GM10847 (cell line): ENCODE data around the gene WNT9A.

Experiments
- POLR2A ChIP-seq: IDR thresholded peaks from 2 replicates; pipeline ENCODE4 v1.6.1; 2011; ENCODE audit not compliant: insufficient read length; ENCODE audit errors: extremely low read depth

The WNT9A gene

DNA sequence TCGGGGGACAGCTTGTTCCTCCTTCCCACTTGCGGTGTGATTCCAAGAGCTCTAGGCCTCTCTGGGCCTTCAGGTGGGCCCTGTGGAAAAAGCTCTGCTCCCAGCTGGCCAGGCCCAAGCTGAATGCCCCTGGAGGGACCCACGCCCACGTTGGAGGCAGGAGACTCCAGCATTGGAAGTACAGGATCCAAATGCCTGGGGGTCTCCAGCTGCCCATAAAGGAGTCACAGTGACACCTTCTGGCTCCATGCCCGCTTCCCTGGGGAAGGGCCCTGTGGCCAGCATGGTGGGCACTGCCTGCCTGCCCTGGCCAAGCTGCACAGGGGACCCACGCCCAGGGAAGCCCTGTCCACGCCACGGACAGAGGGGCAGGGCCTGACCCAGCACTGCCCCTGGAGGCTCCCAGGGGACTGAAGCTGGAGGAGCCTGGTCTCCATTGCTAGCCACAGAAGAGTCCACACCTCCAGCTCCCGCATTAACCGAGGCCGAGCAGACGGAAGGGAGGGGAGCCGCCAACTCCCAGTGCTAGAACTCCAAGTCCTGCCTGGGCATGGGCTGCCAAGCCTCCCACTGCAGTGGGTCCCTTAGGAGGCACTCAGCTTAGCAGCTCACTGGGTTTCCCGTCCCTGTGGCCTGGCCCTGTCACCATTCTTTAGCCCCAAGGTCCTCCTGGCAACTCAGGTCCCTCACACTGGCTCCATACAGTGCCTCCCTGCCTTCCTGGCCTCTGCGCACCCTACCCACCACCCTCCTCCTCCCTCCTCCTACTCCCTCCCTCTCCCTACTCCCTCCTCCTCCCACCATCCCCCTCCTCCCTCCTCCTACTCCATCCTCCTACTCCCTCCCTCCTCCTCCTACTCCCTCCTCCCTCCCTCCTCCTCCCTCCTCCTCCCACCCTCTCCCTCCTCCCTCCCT is 41.9 kb downstream of the WNT9A start:
- TF ChIP-seq POLR2A, result no peak

DNA sequence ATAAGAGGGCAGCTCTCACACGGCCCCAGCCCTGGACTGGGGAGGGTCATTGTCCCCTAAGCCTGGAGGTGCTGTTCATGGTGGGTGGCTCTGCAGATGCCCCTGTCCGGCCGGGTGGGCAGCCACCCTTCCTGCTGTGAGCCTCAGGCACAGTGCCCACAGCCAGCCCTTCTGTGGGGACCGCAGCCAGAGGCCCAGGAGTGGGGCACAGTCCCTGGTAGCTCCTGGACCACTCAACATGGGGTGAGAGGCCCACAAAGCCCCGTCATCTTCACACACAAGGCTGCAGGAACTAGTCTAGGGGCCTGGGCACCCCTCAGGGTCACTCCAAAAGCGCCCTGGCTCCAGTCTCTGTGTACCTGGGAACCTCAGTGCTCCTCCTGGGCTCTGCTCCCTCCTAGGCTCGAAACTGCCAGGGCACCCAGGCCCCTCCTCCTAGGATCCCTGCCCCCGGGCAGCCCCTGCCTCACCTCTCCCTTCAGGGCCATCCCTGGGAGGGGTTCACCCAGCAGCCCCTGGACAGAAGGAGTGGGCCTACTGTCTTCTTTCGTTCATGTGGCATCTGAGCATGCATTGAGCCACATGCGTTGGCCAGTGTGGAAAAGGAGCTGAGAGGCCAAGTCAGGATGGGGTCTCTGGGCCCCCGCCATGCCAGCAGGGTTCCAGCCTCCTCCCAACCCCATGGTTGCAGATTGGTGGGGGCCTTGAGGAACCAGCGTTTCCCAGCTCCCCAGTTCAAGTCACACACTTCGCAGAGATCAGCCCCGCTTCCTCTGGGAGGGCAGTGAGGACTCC is 43.0 kb downstream of the WNT9A start:
- TF ChIP-seq POLR2A, result no peak

DNA sequence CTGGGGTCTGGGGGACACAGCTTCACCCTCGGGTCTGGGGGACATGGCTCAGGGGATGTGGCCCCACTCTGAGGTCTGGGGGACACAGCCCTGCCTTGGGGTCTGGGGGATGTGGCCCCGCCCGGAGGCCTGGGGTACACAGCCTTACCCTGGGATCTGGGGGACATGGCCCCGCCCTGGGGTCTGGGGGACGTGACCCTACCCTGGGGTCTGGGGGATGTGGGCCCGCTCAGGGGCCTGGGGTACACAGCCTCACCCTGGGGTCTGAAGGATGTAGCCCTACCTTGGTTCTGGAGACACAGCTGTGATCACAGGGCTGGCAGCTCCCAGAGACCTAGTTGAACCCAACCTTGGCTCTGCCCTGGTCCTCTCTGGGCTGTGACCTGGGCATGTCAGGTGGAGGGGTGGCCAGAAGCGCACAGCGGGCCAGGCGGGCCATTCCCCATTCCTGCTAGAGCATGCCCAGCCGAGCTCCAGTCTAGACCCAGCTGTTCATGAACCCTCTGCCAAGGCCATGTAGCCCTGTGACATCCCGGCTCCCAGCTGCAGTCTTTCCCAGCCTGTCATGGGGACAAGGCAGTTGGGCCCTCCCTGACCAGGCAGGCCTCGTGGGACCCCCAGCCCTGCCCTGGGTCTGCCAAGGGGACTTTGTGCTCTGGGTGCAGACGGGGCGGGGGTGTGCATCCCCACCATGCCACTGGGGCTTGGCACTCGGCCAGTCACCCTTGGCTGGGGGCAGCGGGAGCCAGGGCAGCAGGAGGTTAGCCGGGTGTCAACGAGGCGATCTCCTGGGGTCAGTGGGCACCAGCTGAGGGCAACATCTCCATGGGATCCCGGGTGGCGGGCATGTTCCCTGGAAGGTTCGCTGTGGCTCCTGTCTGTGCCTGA is 43.9 kb downstream of the WNT9A start:
- no peak for TF ChIP-seq POLR2A

DNA sequence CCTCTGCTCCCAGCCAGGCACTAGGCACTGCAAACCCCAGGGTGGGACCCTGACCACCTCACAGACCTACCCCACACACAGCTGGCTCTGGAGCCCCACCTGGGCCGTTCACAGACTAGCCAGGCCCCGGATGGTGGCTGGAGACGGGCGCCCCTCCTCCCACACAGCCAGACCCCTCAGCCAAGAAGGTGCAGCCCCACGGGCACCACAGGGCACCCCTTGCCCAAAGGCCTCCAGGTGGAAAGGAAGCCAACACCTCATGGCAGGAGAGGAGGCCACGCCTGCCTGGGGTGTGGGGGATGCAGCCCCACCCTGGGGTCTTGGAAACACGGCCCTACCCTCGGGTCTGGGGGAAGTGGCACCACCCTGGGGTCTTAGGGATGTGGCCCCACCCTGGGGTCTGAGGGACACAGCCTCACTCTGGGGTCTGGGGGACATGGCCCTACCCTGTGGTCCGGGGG is 44.6 kb downstream of the WNT9A start:
- no peak for TF ChIP-seq POLR2A

DNA sequence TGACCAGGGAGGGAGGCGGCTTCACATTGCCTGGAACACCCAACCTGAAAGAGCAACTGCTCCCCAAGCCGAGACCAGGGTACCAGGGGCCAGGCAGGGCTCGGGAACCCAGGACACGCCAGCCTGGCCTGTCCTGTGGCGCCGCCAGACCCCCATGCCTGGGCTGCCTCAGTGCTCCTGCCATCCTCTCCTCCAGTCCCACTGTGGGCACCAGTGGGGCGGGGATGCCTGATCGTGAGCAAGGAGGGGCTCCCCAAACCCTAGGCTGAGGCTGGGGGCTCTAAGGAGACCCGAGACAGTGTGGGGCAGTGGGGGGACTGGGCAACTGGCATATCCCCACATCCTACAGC is 45.1 kb downstream of the WNT9A start:
- TF ChIP-seq POLR2A, result no peak

DNA sequence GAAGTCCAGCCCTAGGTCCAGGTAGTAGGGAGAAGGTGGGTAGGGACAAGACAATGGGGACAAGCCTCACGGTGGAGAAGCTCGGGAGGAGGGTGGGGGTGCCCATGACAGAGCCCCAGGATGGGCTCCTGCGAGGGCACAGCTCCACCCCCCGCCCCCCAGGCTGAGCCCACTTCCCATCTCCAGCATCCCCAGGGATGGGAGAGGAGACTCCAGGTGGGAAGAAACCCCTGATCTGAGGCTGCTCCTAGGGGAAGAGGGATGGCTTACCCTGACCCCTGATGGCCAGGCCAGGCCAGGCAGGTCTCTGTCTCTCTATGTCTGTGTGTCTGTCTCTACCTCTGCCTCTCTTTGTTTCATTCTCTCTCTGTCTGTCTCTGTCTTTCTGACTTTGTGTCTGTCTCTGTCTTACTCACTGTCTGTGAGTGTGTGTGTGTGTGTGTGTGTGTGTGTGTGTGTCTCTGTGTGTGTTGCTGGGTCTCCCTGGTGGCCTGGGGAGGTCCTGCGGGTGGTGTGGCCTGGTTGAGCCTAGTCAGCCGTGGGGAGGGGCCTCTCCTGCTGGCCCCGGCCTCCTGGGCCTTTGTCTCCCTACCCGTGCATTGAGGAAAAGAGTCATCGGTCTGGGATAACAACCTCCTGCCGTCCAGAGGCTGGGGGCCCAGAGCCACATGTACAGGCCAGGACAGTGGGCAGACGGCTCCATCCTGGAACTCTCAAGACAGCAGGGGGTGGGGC is 45.7 kb downstream of the WNT9A start:
- TF ChIP-seq POLR2A, result no peak

DNA sequence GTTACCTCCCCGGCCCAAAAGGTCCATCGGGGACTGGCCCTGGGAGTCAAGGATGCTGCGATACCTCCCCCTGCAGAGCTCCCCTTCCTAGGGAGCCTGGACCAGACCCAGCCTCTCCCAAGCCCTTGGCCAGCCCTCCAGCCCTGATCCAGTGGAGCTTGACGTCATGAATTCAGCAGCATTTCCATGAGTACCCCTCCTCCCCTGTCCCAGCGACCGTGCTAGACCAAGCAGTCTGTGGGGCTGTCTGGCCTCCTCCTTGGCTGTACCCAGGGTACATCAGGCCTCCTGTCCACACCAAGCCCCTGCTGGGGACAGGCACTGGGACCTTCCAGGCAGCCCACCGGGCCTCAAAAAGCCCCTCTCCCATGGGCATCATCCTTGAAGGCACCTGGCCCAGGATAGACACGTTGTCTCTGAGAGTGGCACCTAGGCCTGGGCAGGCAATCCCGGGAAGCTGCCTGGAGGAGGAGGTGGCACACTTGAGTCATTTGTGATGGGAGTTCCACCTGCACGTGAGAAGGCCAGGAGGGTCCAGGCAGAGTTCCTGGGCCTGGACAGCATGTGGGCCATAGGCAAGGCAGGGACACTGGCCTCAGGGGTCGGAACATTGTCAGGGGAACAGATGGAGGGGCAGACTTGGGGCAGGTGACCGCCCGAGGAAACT is 46.4 kb downstream of the WNT9A start:
- TF ChIP-seq POLR2A, result no peak

DNA sequence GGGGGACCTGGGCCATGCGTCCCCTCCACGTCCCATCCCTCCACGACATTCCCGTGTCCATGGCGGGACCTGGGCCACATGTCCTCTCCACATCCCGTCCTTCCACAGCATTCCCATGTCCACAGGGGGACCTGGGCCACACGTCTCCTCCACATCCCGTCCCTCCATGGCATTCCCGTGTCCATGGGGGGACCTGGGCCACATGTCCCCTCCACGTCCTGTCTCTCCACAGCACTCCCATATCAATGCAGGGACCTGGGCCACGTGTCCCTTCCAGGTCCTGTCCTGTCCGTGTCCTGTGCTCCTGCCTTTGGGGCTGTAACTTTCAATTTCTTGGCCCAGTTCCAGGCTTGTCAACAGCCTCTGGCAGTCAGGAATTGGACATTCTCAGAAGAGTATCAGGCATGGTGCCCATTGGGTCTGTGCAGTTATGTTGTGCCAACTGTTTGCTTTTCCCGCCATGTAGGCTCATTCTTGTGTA is 47.1 kb downstream of the WNT9A start:
- no peak for TF ChIP-seq POLR2A

DNA sequence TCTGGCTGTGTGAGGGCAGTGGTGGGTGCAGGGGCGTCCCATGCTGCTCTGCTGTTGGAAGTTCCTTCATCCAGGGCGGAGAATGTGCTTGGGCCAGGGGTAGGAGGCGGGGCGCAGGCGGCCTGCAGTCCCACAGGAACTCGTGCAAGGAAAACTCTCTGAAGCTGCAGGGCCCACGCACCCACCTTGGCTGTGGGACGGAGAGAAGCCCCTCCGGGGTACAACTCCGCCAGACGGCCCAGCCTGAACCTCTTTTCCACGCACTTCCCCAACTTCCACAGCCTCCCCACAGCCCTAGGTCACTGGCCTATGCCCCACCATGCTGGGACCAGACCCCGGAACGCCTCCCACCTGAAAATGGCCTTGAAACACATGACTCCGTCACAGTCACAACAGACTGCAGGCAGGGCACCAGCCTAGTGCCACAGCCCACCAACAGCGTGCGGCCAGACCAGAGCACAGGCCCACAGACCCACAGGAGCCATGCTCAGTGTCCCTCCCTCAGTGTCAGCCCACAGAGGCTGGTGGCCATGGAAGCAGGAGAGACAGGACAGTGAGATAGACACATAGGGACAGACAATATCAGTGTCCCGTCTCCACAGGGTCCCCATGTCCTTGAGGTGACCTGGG is 47.8 kb downstream of the WNT9A start:
- TF ChIP-seq POLR2A, result no peak

DNA sequence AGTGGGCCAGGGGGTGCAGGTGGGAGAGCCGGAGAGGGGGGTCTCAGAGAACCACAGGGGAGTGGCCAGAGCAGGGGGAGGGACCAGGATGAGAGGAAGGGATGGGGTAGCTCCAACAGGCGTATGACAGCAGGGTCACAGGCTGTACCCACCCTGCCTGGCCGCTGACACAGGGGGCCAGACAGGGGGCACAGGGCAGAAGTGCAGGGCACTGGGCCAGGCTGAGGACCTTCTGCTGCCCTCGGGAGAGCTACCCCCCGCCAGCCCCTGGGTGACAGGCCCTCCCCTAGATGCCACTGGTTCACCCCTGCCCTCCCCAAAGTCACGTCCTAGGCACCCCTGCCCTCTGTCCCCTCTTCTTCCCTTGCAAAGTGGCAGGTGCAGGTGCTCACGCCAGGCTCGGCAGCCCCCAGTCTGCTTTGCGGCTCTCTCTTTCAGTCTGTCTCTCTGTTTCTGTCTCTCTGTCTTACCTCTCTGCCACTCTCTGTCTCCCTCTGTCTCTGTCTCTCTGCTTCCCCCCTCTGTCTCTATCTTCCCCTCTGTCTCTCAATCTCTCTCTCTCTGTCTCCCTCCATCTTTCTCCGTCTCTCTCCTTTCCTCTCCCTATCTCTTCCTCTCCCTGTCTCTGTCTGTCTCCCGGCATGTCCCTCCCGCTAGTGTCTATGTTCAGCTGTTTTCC is 48.5 kb downstream of the WNT9A start:
- TF ChIP-seq POLR2A, result no peak

DNA sequence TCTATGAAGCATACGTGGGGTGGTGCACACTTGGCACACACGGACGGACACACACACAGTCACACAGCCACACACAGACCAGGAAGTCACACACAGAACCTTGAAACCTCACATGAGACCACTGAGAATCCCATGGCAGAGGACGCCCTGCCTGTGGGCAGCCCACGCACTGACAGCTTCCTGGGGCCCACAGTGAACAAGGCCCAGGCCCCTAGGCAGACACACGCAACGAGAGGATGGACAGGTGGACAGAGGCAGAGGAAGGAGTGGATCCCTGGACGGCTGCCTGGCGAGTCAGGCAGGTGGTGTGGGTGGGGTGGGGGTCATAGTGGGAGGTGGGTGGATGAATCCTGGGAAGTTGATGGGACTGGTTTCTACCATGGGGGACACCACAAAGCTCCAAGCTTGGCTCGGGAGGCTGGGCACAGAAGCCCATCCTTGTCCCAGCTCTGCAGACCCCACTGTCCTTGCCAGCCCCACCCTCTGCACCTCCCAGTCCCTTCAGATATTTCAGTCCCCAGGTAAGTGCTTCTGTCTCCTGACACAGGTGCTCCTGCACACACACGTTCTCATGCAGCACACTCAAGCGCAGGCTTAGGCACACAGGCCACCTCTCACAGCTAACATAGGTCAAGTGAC is 49.1 kb downstream of the WNT9A start:
- no peak for TF ChIP-seq POLR2A

DNA sequence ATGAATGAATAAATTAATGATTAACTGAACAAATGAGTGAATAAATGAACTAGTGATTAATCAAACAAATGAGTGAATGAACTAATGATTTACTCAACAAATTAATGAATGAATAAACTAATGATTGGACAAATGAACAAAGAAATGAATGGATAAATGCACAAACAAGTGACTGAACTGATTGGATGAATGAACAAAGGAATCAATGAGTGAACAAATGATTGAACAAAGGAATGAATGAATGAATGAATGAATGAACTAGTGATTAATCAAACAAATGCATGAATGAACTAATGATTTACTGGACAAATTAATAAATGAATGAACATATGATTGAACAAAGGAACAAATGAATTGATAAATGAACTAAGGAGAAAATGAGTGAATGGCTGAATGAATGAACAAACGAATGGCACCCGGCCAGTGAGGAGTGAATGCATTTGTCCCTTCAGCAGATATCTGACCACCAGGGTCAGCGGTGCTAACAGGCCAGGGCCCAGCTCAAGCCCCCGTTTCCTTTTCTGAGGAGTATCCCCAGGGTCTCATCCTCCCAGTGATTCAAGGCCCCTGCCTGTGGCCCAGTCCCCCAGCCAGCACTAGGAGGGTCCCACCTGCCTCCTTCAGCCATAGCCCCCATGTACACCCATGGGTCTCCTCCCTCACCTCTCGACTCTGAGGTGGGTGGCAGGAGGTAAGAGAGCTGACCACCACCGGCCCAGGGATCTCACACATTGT is 49.9 kb downstream of the WNT9A start:
- no peak for TF ChIP-seq POLR2A
